Spleen (tissue), 11 donors: ENCODE results near the gene TRAF7. TPM values are rescaled to one million over a fixed set of nuclear protein-coding genes. Genes with fewer than 3 reads are reported as not detected.

Source experiments
- DNase-seq: peaks from one replicate; pipeline ENCODE4 v3.0.0-alpha.2; 2020
- H3K27ac ChIP-seq, 8 donors: fragments of 200-600 bp; sonication (generic) in 7 of 8; 1 replicate in 4 of 8; 2 replicates in 4 of 8; pipeline versions ENCODE4 v1.5.0 to v1.8.0; 2016 to 2021; ENCODE audit warnings: inconsistent platforms in 4 of 8, mild to moderate bottlenecking in 4 of 8, moderate library complexity in 1 of 8
- H3K27me3 ChIP-seq, 7 donors: fragments of 200-600 bp; sonication (generic) in 6 of 7; replicated peaks in 1 of 7; 1 replicate in 4 of 7; 2 replicates in 3 of 7; pipeline versions ENCODE4 v1.5.0 to v1.8.0; 2016 to 2021; ENCODE audit warnings: inconsistent platforms in 3 of 7, mild to moderate bottlenecking in 1 of 7
- H3K36me3 ChIP-seq, 6 donors: fragments of 200-600 bp; sonication (generic) in 5 of 6; 1 replicate in 4 of 6; 2 replicates in 2 of 6; pipeline versions ENCODE4 v1.5.0 to v1.8.0; 2016 to 2021; ENCODE audit warnings: inconsistent platforms in 2 of 6
- H3K4me1 ChIP-seq, 6 donors: fragments of 200-600 bp; sonication (generic) in 5 of 6; 1 replicate in 3 of 6; 2 replicates in 3 of 6; pipeline versions ENCODE4 v1.5.0 to v1.8.0; 2016 to 2021; ENCODE audit warnings: inconsistent platforms in 3 of 6
- H3K4me3 ChIP-seq, 8 donors: fragments of 200-600 bp; sonication (generic) in 7 of 8; 1 replicate in 4 of 8; 2 replicates in 4 of 8; pipeline versions ENCODE4 v1.5.0 to v1.8.0; 2016 to 2021; ENCODE audit warnings: inconsistent platforms in 4 of 8, mild to moderate bottlenecking in 4 of 8, moderate library complexity in 2 of 8
- H3K9me3 ChIP-seq, 8 donors: fragments of 200-600 bp; sonication (generic) in 7 of 8; 1 replicate in 4 of 8; 2 replicates in 4 of 8; pipeline versions ENCODE4 v1.5.0 to v1.8.0; 2016 to 2021; ENCODE audit warnings: inconsistent platforms in 4 of 8
- POLR2A ChIP-seq, 3 donors: fragments of 450-650 bp; IDR thresholded peaks; one replicate each; pipeline ENCODE4 v1.5.1; 2017; ENCODE audit warnings: antibody characterized with exemption in 3 of 3, mild to moderate bottlenecking in 1 of 3
- POLR2AphosphoS5 ChIP-seq, 3 donors: sonication (generic); formaldehyde crosslinking; IDR thresholded peaks; one replicate each; pipeline ENCODE4 v1.5.1; 2017; ENCODE audit warnings: antibody characterized with exemption in 3 of 3
- WGBS, 5 donors: extraction: QIAGEN DNeasy Blood & Tissue Kit in 3 of 5; methylation state at CpG; one replicate each; pipeline versions ENCODE4 v1.1.5 to v1.1.7; 2013 to 2018; 5-methylcytosine and 5-hydroxymethylcytosine counted together
- intact Hi-C: fragments of 100-400 bp; cut with DNase I; formaldehyde crosslinking; loops from one replicate; pipeline ENCODE4 v1.15.0; 2023; ENCODE audit warnings: low total_unique reads
- polyA plus RNA-seq, 3 donors: library from polyadenylated mRNA; stranded (reverse); fragments of 200-250 nt; gene quantifications; one replicate each; pipeline ENCODE4 v1.2.1, GENCODE V29; 2013
- total RNA-seq, 7 donors: library from RNA; depleted of rRNA in 3 of 7; stranded (reverse); fragments of >200 nt in 3 of 7; fragmentation: NEBNext Ultra II Directional in 4 of 7; extraction: Animal tissue kit (Norgen Biotek cat#: 25700) in 4 of 7; gene quantifications; one replicate each; pipeline versions ENCODE4 v1.1.0 to v1.2.1, GENCODE V29; 2016 to 2021
- TF ChIP-seq, protein P1 (sequence below), 11 experiments: fragments of 200-600 bp in 7 of 11; fragments of 450-650 bp in 4 of 11; sonication (generic) in 4 of 11; IDR thresholded peaks in 8 of 11; conservative IDR thresholded peaks in 3 of 11; 1 replicate in 7 of 11; 2 replicates in 4 of 11; pipeline versions ENCODE4 v1.4.0 to v1.8.0; 2016 to 2021; ENCODE audit warnings: antibody characterized with exemption in 11 of 11, inconsistent platforms in 4 of 11, mild to moderate bottlenecking in 1 of 11
- donor health status: healthy with polysubstance abuse.
- donor health status: DM: no; HTN: no; CAD: no; lungs with moderate emphysema.
- donor health status: DM: no; HTN: no; CAD: no.
- donor health status: Bipolar disorder and iron deficiency.
- donor health status: healthy.
- donor health status: DM: no; HTN: no; CAD: no.
- donor health status: DM: yes; HTN: yes; CAD: no.

TRAF7 gene
- total and polyA plus RNA-seq, 10 donors, result 22.0 to 63.9 (median 44.1) TPM

DNA sequence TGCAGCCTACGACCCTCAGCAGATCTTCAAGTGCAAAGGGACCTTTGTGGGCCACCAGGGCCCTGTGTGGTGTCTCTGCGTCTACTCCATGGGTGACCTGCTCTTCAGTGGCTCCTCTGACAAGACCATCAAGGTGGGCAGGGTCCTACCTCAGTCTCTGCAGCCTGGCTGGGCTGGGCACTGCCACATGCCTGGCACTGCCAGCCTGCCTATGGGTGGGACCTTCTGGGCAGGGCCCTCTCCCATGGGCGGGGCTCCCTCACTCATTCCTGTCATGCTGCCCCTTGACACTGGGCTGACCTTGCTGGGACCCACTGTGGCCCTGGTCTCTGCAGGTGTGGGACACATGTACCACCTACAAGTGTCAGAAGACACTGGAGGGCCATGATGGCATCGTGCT lies 18.3 kb downstream of the TRAF7 start:
- H3K4me3 ChIP-seq, result no peak overlapping the region
- no peak for DNase-seq
- no peak for TF ChIP-seq POLR2AphosphoS5 (IDR thresholded peaks at IDR 0.05)
- TF ChIP-seq, protein P1, sequence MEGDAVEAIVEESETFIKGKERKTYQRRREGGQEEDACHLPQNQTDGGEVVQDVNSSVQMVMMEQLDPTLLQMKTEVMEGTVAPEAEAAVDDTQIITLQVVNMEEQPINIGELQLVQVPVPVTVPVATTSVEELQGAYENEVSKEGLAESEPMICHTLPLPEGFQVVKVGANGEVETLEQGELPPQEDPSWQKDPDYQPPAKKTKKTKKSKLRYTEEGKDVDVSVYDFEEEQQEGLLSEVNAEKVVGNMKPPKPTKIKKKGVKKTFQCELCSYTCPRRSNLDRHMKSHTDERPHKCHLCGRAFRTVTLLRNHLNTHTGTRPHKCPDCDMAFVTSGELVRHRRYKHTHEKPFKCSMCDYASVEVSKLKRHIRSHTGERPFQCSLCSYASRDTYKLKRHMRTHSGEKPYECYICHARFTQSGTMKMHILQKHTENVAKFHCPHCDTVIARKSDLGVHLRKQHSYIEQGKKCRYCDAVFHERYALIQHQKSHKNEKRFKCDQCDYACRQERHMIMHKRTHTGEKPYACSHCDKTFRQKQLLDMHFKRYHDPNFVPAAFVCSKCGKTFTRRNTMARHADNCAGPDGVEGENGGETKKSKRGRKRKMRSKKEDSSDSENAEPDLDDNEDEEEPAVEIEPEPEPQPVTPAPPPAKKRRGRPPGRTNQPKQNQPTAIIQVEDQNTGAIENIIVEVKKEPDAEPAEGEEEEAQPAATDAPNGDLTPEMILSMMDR (IDR thresholded peaks at IDR 0.05 in 8 of 11, conservative IDR thresholded peaks at IDR 0.05 in 3 of 11), result no peak
- TF ChIP-seq POLR2A (IDR thresholded peaks at IDR 0.05), result no peak
- no peaks in the 10 kb centered on the region for H3K27me3 ChIP-seq
- 87 to 98% (median 91%) methylated on average over 4 of the region's 4 CpGs; no CpG with 5 or more reads in 2 of the 5 donors for WGBS, 5 donors
- intact Hi-C loops, result no loop called here
- peaks cover 0 to 6% (median 0%) of the 10 kb centered on the region in 8 donors for H3K9me3 ChIP-seq
- H3K36me3 ChIP-seq, result peaks cover 4 to 97% (median 84%) of the 10 kb centered on the region in 6 donors
- H3K4me1 ChIP-seq, result peaks cover 4 to 57% (median 27%) of the 10 kb centered on the region in 6 donors
- H3K27ac ChIP-seq, result peak overlapping the region in 2 of 8 donors; percentile 5 to 7

DNA sequence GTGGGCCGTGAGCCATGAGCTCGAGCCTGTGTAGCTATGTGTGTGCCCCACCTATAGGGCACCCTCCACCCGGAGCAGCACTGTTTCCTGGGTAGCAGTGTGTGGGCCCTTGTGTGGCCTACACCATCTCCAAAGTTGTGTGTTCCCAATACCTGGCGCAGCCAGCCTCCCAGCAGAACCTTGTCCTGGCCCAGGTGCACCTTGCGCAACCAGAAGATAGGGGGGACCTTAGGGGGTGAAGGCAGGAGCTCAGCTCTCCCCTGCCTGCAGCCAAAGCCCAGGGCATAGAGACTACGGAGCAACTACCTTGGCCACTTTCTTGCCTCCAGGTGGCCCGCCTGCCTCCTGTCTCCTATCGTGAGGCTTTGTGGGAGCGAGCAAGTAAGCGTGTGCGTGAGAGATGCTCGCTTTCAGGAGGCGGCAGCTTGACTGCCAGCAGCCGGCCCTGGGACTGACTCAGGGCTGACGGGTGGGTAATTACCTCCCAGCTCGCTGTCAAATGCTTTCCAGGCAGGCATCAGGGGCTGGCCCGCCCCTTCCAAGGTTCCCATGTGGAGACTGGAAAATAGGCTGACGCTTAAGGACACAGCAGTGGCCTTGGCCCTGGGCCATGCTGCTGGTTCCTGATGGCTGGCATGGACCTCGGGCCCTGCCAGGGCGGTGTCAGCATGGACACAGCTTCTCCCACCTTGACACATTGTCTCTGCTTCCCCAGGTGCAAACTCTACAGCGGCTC lies 19.0 kb downstream of the TRAF7 start:
- DNase-seq, result peak; percentile 81
- H3K9me3 ChIP-seq, result peaks cover 0 to 6% (median 0%) of the 10 kb centered on the region in 8 donors
- TF ChIP-seq POLR2AphosphoS5 (IDR thresholded peaks at IDR 0.05) (peak; percentile 14 to 68 (median 66)), POLR2A (IDR thresholded peaks at IDR 0.05) (no peak)
- TF ChIP-seq, protein P1 (IDR thresholded peaks at IDR 0.05 in 8 of 11, conservative IDR thresholded peaks at IDR 0.05 in 3 of 11), result no peak
- peak overlapping the region in 2 of 8 donors; percentile 5 to 7 for H3K27ac ChIP-seq
- H3K36me3 ChIP-seq, result peaks cover 4 to 92% (median 80%) of the 10 kb centered on the region in 6 donors
- no peaks in the 10 kb centered on the region for H3K27me3 ChIP-seq
- no peak overlapping the region for H3K4me3 ChIP-seq
- 83 to 95% (median 88%) methylated on average over 5 to 21 of the region's 21 CpGs for WGBS, 5 donors
- H3K4me1 ChIP-seq, result peaks cover under 1 to 52% (median 22%) of the 10 kb centered on the region in 6 donors
- intact Hi-C loops, result no loop called here

DNA sequence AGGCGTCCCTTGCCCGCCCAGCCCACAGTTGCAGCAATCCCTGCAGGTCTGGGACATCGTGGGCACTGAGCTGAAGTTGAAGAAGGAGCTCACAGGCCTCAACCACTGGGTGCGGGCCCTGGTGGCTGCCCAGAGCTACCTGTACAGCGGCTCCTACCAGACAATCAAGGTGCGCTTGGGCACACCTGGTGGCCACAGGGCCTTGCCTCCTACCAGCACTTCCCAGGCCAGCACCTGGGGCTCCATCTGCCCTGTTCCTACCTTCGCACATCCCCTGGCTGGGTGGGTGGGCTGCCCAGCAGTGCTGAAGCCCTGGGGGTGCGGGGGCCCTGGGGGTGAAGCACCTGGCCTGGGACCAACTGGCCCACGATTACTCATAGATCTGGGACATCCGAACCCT lies 19.9 kb downstream of the TRAF7 start:
- peaks cover 0 to 47% (median 20%) of the 10 kb centered on the region in 6 donors for H3K4me1 ChIP-seq
- no peak for DNase-seq
- TF ChIP-seq, protein P1 (IDR thresholded peaks at IDR 0.05 in 8 of 11, conservative IDR thresholded peaks at IDR 0.05 in 3 of 11), result no peak
- TF ChIP-seq POLR2AphosphoS5 (IDR thresholded peaks at IDR 0.05) (no peak), POLR2A (IDR thresholded peaks at IDR 0.05) (no peak)
- peaks cover 0 to 6% (median 0%) of the 10 kb centered on the region in 8 donors for H3K9me3 ChIP-seq
- no peak overlapping the region for H3K4me3 ChIP-seq
- H3K27me3 ChIP-seq, result no peaks in the 10 kb centered on the region
- intact Hi-C loops, result no loop called here
- H3K36me3 ChIP-seq, result peaks cover 4 to 85% (median 75%) of the 10 kb centered on the region in 6 donors
- 90 to 99% (median 93%) methylated on average over 5 to 10 of the region's 10 CpGs for WGBS, 5 donors
- no peak overlapping the region for H3K27ac ChIP-seq

DNA sequence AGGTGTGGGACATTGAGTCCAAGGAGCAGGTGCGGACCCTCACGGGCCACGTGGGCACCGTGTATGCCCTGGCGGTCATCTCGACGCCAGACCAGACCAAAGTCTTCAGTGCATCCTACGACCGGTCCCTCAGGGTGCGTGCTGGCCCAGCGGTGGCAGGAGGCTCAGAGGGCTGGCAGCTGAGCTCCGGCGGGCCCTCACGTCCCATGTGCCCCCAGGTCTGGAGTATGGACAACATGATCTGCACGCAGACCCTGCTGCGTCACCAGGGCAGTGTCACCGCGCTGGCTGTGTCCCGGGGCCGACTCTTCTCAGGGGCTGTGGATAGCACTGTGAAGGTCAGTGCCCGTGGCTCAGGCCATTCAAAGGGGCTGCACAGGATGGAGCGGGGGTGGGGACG lies 20.5 kb downstream of the TRAF7 start:
- DNase-seq, result no peak
- 89 to 96% (median 95%) methylated on average over 11 to 23 of the region's 23 CpGs for WGBS, 5 donors
- H3K4me1 ChIP-seq, result peaks cover 0 to 46% (median 20%) of the 10 kb centered on the region in 6 donors

More for the DNA sequence above, 20.5 kb downstream of the TRAF7 start:
- Histone ChIP-seq H3K27ac (no peak overlapping the region), H3K4me3 (no peak overlapping the region), H3K9me3 (peaks cover 0 to 6% (median 0%) of the 10 kb centered on the region in 8 donors), H3K36me3 (peaks cover 4 to 79% (median 69%) of the 10 kb centered on the region in 6 donors), H3K27me3 (no peaks in the 10 kb centered on the region)
- TF ChIP-seq POLR2AphosphoS5 (IDR thresholded peaks at IDR 0.05), result peak in 1 of 3 donors; percentile 7
- TF ChIP-seq POLR2A (IDR thresholded peaks at IDR 0.05), result no peak
- intact Hi-C loops, result no loop called here
